Suprapubic skin (tissue), 4 donors: Measurements from ENCODE around the gene AKIP1.

ENCODE experiments used
- EP300 ChIP-seq: sonication (generic); formaldehyde crosslinking; IDR thresholded peaks from one replicate; pipeline ENCODE4 v1.6.1; 2017; ENCODE audit warnings: antibody characterized with exemption
- POLR2A ChIP-seq, 2 donors: fragments of 450-650 bp; IDR thresholded peaks; one replicate each; pipeline ENCODE4 v1.6.1; 2017; ENCODE audit warnings: antibody characterized with exemption in 2 of 2, mild to moderate bottlenecking in 2 of 2, moderate library complexity in 2 of 2
- POLR2AphosphoS5 ChIP-seq, 3 donors: sonication (generic); formaldehyde crosslinking; IDR thresholded peaks; one replicate each; pipeline ENCODE4 v1.6.1; 2017; ENCODE audit warnings: antibody characterized with exemption in 3 of 3
- TF ChIP-seq, protein P1 (sequence below), 2 donors: fragments of 200-600 bp in 1 of 2; fragments of 450-650 bp in 1 of 2; sonication (generic) in 1 of 2; IDR thresholded peaks; one replicate each; pipeline ENCODE4 v1.5.1; 2016 to 2019; ENCODE audit warnings: antibody characterized with exemption in 2 of 2, mild to moderate bottlenecking in 1 of 2, moderate library complexity in 1 of 2

DNA sequence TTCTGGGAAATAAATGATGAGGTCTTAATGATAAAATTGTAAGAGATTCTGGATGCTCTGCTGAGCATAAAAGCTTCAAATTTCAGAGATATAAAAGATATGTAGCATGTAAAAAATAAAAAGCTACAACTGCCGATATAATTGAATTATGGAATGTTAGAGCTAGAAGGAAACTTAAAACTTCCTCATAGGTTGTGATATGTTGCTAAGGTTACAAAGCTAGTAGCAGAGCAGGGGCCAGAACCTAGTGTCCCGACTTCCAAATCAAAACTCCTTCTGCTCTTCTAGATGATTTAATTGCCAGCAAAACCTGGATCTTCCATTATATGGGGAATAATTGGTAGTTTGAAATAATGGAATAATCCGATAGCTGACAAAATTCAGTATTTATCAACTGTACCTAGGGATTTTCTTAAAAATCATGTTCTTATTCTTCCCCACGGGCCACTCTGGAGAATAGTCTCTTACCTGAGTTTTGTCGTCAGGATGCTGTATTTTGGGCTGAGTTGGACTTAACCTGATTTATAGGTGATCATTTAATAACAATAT, 31.6 kb downstream of the AKIP1 start, which contains the start of gene ASCL3:
- TF ChIP-seq, protein P1, sequence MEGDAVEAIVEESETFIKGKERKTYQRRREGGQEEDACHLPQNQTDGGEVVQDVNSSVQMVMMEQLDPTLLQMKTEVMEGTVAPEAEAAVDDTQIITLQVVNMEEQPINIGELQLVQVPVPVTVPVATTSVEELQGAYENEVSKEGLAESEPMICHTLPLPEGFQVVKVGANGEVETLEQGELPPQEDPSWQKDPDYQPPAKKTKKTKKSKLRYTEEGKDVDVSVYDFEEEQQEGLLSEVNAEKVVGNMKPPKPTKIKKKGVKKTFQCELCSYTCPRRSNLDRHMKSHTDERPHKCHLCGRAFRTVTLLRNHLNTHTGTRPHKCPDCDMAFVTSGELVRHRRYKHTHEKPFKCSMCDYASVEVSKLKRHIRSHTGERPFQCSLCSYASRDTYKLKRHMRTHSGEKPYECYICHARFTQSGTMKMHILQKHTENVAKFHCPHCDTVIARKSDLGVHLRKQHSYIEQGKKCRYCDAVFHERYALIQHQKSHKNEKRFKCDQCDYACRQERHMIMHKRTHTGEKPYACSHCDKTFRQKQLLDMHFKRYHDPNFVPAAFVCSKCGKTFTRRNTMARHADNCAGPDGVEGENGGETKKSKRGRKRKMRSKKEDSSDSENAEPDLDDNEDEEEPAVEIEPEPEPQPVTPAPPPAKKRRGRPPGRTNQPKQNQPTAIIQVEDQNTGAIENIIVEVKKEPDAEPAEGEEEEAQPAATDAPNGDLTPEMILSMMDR (IDR thresholded peaks at IDR 0.05), result no peak
- TF ChIP-seq POLR2AphosphoS5 (IDR thresholded peaks at IDR 0.05) (no peak), EP300 (no peak), POLR2A (IDR thresholded peaks at IDR 0.05) (no peak)
